ENCODE results near the gene PDIA4.

GRCh38 chr7:149000961-149001360 is 27.3 kb downstream of the PDIA4 start:
- TF ChIP-seq, protein P1, sequence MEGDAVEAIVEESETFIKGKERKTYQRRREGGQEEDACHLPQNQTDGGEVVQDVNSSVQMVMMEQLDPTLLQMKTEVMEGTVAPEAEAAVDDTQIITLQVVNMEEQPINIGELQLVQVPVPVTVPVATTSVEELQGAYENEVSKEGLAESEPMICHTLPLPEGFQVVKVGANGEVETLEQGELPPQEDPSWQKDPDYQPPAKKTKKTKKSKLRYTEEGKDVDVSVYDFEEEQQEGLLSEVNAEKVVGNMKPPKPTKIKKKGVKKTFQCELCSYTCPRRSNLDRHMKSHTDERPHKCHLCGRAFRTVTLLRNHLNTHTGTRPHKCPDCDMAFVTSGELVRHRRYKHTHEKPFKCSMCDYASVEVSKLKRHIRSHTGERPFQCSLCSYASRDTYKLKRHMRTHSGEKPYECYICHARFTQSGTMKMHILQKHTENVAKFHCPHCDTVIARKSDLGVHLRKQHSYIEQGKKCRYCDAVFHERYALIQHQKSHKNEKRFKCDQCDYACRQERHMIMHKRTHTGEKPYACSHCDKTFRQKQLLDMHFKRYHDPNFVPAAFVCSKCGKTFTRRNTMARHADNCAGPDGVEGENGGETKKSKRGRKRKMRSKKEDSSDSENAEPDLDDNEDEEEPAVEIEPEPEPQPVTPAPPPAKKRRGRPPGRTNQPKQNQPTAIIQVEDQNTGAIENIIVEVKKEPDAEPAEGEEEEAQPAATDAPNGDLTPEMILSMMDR (IDR thresholded peaks at IDR 0.05): no peak
- no peak for TF ChIP-seq POLR2AphosphoS5 (IDR thresholded peaks at IDR 0.05)
